G401.6 (cell line): ENCODE data around the gene MTMR12.
"Not testable (repeated sequence)": the region's sequence is repeated elsewhere in the genome, so short reads cannot be mapped to it uniquely, and the experiment has no call there.

Experiments
- FAIRE-seq: peaks from 2 replicates; lab custom pipeline; 2012; peaks lifted over from hg19 to GRCh38; lab: Jason Lieb, UNC

MTMR12 gene

DNA sequence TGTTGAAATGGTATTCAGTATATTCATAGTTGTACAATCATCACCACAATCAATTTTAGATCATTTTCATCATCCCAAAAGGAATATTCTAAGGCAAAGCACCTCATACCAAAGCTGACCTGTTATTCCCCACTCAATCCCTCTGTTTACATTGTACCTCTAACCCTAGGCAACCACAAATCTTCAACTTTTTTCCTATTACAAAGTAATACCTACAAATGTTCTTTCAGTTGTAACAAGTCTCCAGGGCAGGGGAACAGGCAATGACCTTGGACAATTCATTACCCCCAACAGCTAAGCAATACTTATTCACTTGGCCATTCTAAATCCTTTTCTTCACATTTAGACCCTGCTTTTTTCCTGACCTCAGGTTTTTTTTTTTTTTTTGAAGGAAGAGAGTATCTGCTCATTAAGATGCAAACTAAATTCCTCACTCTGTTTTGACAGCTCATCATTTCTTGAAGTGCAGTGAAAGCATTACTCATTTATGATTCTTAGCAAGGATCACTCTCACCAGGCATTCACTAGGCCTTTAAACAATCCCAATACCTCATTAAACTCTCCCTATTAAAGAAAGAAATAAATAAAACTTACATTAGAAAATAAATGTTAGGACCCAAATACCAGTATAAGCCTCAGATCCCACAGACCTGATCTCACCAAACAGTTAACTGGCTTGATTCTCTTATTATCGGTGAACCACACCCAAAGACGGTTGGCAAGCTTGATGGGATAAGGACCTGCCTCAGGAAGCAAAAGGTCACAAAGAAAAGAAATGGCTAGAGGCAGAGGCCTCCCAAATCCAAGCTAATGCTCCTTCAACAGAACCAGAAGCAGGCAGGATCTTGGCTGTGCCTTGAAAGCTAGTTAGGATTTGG lies 15.3 kb downstream of the MTMR12 start:
- no peak for FAIRE-seq

DNA sequence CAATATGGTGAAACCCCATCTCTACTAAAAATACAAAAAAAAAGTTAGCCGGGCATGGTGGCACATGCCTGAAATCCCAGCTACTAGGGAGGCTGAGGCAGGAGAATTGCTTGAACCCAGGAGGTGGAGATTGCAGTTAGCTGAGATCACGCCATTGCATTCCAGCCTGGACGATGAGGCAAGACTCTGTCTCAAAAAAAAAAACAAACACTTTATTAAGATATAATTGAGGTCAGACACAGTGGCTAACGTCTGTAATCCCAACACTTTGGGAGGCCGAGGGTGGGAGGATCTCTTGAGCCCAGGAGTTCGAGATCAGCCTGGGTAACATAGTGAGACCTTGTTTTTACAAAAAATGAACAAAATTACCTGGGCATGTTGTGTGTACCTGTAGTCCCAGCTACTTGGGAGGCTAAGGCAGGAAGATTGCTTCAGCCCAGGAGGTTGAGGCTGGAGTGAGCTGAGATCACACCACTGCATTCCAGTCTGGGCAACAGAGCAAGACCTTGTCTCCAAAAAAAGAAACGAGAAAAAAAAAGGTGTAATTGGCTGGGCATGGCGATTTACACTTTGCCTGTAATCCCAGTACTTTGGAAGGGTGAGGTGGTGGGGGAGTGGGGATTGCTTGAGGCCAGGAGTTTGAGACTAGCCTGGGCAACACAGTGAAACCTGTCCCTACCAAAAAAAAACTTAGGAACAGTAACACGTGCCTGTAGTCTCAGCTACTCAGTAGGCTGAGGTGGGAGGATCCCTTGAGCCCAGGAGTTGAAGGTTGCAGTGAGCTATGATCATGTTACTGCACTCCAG lies 16.6 kb downstream of the MTMR12 start:
- not testable (repeated sequence) for FAIRE-seq

DNA sequence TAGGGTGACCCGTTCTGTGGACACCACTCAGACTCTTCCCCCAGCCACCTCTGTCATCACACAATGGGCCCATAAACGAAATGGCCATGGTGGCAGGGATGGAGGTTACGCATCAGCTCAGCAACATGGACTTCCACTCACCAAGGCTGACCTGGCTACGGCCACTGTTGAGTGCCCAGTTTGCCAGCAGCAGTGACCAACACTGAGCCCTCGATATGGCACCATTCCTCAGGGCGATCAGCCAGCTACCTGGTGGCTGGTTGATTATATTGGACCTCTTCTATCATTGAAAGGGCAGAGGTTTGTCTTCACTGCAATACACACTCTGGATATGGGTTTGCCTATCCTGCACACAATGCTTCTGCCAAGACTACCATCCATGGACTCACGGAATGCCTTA lies 21.1 kb downstream of the MTMR12 start:
- no peak for FAIRE-seq

DNA sequence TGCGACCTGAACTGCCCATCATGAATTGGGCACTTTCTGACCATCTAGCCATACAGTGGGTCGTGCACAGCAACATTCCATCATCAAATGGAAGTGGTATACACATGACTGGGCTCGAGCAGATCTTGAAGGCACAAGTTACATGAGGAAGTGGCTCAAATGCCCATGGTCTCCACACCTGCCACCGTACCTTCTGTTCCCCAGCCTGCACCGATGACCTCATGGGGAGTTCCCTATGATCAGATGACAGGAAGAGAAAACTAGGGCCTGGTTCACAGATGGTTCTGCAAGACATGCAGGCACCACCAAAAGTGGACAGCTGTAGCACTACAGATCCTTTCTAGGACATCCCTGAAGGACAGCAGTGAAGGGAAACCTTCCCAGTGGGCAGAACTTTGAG lies 21.8 kb downstream of the MTMR12 start:
- FAIRE-seq = no peak

DNA sequence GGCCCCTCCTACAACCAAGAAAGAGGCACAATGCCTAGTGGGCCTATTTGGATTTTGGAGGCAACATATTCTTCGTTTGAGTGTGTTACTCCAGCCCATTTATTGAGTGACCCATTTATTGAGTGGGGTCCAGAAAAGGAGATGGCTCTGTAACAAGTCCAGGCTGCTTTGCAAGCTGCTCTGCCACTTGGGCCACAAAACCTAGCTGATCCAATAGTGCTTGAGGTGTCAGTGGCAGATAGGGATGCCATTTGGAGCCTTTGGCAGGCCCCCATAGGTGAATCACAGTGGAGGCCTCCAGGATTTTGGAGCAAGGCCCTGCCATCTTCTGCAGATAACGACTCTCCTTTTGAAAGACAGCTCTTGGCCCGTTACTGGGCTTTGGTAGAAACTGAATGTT lies 22.2 kb downstream of the MTMR12 start:
- not testable (repeated sequence) for FAIRE-seq

DNA sequence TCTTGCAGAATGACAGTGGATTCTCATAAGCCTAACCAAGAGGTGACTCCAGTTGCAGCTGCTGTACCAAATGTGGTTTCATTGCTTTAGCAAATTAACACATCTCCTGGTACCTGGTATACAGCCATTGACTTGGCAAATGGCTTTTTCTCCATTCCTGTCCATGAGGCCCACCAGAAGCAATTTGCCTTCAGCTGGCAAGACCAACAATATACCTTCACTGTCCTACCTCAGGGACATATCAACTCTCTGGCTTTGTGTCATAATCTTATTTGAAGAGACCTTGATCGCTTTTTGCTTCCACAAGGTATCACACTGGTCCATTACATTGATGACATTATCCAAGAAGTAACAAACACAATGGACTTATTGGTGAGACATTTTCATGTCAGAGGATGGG lies 22.8 kb downstream of the MTMR12 start:
- not testable (repeated sequence) for FAIRE-seq

DNA sequence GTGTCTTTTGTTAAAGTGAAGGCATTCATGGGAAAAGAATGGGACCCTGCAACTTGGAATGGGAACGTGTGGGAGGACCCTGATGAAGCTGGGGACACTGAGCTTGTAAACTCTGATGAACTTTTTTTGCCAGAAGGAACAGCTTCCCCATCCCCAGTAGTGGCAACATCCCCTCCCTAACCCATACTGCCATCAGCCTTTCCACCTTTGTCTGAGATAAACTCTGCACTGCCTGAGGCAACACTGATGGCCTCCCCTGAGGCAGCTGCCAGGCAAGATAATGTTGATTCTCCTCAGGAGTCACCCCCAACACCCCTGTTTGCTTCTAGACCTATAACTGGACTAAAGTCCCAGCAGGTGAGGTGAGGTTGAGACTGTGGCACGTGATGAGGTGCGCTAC lies 24.6 kb downstream of the MTMR12 start:
- not testable (repeated sequence) for FAIRE-seq

DNA sequence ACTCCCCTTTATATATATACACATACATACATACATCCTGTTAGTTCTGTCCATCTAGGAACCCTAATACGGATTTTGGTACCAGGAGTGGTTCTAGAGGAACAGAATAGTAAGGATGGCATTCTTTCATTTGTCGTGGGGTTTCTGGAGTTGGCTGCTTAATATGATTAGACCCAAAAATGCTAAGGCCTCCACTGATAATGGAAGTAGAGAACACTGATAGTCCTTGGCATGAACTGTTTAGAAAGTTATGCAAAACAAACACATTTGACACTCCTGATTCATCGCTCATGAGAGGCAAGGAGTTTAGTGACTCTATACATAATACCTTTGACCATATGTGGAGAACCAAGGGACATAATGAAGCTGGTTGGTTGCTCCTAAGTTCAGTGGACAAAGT lies 25.2 kb downstream of the MTMR12 start:
- not testable (repeated sequence) for FAIRE-seq

DNA sequence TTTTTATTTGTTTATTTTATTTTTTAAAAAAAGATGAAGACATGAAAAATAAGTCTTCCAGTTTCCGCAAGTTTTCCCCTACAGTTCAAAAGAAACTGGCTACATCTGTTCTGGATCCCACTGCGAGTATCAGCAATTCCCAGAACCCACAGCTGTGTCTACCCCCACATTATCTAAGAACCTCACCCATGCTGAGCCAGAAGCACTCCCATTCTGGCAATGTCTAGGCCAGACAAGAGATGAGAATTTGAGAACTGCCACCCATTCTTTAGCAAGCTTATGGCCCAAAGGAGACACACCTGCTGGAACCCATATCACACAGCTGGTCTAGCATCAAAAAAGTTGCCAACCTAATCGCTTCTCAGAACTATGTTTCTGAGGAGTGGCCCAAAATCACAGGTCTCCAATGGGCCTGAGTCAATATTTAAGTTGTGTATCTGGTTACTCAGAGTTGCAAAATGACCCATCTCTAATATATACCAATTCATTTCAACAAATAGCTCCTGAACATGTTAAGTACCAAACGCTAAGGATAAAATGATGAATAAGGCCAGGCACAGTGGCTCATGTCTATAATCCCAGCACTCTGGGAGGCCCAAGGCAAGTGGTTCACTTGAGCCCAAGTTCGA lies 27.1 kb downstream of the MTMR12 start:
- no peak for FAIRE-seq

DNA sequence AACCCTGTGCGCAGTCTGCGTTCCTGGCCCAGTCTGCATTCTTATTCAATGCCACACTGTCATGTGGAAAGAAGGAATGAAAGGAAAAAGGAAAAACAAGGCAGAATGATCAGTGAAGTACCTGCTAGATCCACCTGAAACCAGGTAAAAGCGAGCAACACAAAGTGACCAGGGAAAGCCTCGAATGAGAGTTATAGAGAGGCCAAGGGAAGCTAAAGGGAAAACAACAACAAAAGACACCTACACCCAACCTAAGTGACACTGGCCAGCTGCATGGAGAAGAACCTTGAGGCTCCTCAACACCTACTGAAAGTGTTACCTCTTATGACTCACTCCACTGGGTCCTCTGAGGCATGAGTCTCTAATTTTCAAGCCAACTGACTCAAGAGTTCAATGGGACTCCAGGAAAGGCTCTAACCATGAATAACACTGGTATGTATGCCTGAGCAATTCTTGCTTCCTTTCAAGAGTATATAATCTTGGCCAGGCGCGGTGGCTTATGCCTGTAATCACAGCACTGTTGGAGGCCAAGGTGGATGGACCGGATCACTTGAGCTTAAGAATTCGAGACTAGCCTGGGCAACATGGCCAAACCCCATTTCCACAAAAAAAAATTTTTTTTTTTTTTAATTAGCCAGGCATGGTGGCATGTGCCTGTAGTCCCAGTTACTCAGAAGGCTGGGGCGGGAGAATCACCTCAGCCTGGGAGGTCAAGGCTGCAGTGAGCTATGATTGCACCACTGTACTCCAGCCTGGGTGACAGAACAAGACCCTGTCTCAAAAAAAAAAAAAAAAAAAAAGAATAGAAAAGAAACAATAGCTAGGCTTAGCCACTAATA lies 29.0 kb downstream of the MTMR12 start:
- no peak for FAIRE-seq

DNA sequence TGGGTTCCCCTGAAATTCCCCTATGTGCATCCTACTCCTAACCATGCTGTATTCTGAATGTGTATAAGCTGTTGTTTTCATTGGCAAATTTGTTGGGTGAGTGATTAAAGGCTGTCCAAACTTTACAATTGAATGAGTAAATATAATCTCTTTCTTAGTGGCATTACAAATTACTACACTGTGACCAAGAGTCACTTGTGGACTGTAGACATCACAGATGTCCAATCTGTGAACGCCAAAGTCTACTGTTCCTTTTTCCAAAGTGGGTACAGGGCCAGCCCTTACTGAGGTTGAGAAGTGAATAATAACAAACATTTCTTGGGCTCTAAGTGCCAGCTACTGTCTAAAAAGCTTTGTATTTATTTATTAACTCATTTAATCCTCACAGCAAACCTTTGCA lies 29.7 kb downstream of the MTMR12 start:
- FAIRE-seq = no peak

DNA sequence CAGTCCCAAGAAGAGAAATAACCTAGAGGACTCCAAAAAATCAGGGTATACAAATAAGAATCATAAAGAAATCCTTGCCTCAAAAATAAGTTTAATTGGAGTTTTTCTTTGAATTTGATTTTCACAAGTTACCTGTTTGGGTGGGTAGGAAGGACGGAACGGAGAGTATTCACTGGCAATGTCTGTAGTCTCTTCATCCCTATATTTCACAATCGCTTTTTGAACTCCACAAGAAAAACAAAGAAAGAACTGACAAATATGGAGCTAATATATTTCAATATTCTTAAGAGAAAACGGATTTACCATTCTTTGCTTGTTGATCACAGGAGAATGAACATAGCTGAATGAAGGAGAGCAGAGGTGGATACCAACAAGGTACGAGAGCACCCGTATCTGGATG lies 30.1 kb downstream of the MTMR12 start:
- no peak for FAIRE-seq

DNA sequence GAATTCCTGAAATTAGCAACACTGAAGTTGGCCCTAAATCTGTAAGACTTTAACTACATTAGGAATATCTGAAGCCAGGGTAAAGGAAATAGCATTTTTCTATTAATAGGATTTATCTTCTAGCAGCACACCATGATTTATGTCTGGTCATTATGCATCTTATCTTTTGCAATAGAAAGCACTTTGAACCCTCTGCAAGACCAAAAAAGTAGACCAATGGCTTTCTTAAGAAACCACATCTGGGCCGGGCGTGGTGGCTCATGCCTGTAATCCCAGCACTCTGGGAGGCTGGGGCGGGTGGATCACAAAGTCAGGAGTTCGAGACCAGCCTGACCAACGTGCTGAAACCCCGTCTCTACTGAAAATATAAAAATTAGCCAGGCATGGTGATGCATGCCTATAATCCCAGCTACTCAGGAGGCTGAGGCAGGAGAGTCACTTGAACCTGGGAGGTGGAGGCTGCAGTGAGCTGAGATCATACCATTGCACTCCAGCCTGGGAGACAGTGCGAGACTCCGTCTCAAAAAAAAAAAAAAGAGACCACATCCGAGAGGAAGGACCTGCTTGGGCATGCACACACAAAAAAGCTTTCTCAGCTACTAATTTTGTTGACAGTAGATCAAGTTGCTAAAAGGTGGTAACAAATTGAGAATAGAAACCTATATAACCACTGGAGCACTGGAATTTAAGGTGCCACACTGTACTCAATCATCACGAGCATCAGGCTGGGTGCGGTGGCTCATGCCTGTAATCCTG lies 31.2 kb downstream of the MTMR12 start:
- FAIRE-seq = not testable (repeated sequence)

DNA sequence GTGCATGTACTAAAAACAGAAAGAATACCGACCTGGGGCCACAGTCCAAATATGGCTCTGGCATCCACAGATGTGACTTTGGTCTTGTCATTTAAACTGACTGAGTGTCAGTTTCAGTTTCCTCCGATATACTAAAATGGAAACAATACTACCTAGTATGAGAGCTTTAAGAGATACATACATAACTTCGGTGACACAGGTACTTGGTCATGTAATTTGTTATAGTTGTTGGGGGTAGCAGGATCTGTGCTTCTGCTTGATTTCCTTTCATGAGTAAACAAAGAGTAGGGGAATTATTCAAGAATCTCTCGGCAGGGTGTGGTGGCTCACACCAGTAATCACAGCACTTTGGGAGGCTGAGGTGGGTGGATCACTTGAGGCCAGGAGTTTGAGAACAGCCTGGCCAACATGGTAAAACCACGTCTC lies 32.1 kb downstream of the MTMR12 start:
- FAIRE-seq = no peak

DNA sequence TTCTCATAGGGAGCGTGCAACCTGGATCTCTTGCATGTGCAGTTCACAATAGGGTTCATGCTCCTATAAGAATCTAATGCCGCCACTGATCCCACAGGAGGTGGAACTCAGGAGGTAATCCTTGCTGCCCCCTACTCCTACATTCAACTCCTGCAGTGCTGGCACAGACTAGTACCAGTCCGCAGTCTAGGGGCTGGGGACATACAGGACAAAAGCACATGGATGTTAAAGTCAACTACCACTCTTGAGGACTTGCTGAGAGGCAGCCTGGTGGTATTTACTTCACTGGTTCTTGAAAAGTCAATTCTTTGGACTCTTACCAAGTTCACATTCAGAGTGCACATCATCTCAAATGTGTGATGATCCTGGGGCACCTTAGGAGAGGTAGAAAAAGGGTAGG lies 33.0 kb downstream of the MTMR12 start:
- no peak for FAIRE-seq

DNA sequence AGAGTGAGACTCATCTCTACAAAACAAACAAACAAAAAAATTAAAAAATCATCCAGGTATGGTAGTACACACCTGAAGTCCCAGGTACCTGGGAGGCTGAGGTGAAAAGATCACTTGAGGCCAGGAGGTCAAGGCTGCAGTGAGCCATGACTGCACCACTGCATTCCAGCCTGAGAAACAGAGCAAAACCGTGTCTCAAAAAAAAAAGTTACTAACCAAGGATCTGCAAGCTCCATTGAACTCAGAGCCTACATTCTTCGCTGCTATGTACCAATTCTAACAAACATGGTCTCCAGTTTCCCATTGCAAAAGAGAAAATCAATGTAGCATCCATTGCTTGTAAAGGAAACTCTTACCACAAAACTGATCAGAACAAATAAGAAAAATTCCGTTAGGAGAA lies 33.5 kb downstream of the MTMR12 start:
- no peak for FAIRE-seq

DNA sequence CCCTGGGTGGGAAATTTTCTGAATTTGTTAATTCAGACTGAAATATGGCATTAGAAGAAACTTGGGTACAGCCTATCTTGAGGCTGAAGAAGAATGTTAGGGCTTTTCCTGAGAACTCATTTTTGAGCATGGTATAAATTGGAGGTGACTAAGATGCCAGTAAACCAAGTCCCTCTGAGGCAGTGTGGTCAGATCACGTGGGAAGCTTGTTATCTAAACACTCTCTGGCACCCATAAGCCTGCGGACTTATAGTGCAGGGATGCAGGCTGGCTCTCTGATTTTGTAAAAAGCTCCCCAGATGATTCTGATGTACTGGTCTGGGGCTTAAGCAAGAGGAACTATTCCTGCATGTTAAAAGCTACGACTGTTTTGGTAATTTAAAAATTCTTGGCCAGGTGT lies 34.3 kb downstream of the MTMR12 start:
- no peak for FAIRE-seq

DNA sequence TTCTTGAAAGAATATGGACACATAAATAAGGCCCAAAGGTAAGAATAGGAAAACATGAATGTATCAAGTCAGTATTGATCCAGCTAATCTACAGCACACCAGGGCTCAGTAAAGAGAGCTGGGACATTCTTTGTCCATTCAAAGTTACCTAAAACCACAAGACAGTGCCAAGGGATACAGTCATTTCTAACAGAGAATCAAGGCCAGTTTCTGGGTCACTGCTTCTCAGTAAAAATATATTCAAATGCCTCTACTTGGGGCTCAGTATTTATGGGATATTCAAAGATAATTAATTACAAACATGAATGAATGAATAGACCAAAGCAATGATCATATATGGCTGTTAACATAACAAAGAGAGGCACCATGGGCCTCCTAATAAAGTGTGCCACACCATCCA lies 34.9 kb downstream of the MTMR12 start:
- FAIRE-seq = no peak

DNA sequence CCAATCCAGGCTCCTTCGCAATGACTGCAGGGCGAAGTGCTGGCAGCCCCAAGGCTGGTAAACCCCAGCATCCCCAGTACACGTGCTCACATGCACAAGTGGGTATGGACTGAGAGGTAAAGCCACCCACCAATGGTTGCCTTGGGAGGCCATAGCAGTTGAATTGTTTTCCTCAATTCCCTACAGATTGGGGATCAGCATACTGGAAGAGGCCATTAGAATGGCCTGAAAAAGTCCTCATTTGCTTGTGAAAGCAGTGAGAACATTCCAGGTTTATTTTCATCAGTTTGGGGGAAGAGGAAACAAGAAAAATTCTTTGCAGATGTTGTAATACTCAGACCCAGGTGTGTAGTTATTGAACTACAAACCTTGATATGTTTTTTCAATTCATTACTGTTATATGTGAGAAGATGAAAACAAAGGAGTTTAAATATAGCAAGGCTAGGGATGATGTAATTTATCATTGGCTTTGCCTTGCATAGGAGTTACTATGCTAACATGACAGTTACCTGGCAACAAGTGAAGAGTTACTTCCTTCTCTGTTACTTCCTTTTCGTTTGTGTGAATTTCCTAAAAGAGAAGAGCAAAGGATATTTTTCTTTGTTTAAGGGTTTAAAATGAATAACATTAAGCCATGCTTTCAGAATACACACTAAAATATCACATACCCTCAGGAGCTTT lies 36.4 kb downstream of the MTMR12 start:
- no peak for FAIRE-seq

DNA sequence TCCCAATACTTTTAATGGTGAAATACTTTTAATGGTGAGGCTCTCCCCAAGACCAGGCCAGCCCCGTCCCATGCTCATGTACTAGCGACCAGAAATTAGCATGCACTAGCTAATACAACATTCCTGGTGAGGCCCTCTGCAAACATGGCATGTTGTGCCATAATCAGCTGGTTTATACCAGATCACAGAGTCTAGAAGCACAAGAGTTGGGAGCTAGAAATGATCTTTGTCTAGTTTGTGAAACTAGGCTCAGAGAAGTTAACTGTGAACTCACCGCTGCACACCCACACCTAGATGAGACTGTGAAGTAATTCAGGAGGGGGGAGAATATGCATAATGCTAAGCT lies 37.4 kb downstream of the MTMR12 start:
- no peak for FAIRE-seq
